Measurements from ENCODE around the gene DNAAF5. TPM values are rescaled to one million over a fixed set of nuclear protein-coding genes. Genes with fewer than 3 reads are reported as not detected.

DNAAF5 gene
- total RNA-seq, 2 experiments from 2014 or later: 26.8 to 29.5 TPM

DNA sequence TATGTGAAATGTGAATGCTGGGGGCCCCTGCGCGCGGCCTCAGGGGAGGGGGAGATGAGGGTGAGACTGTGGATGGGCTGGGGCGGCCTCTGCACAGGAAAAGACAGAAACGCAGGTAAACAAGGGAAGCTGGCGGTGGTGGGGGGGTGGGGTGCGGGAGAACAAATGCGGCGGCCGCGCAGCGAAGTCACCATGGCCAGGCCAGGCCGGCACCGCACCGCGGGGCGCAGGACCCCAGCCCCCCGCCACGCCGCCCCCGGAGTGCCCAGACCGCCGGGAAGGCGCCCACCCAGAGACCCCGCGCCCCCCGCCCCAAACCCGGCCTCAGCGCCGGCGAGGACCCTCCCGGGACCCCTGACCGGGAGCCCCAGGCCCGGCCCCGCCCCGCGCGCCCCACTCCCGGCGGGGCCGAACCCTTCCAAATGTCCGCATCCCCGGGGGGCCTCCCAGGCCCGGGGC, 14.5 kb upstream of the DNAAF5 start:
- Mint-ChIP-seq H3K27me3 (peaks cover 1% of the 10 kb centered on the region), H3K27ac (no peak overlapping the region), H3K9me3 (no peaks in the 10 kb centered on the region), H3K4me3 (no peak overlapping the region), H3K36me3 (peaks cover 6% of the 10 kb centered on the region), H3K4me1 (ENCODE audit: low read depth) (peaks cover 5% of the 10 kb centered on the region)
- intact Hi-C loops (cut with micrococcal nuclease): no loop called here
- ChIA-PET CTCF (no interaction called here), POLR2A (no interaction called here)
- no peak for DNase-seq

GRCh38 chr7:712381-713138, 13.9 kb upstream of the DNAAF5 start:
- CTCF ChIA-PET: no interaction called here
- Mint-ChIP-seq H3K27ac (no peak overlapping the region), H3K36me3 (peaks cover 6% of the 10 kb centered on the region), H3K9me3 (no peaks in the 10 kb centered on the region), H3K27me3 (peaks cover 1% of the 10 kb centered on the region), H3K4me3 (peak overlapping the region; percentile 48), H3K4me1 (ENCODE audit: low read depth) (peaks cover 5% of the 10 kb centered on the region)
- DNase-seq: no peak
- POLR2A ChIA-PET: no interaction called here
- intact Hi-C loops (cut with micrococcal nuclease): no loop called here

DNA sequence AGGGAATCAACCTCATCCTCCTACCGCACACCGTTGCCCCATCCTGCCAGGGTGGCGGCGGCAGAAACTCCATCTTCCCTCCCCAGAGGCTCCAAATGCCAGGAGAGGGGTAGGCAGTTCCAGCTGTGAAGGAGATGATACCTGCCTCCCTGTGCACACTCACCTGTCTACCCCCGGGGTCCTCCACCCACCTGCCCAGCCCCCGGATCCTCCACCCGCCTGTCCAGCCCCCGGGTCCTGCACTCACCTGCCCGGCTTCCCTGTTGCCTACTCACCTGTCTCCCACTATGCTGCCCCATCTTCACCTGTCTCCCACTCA, 13.4 kb upstream of the DNAAF5 start:
- no peak for DNase-seq
- Mint-ChIP-seq H3K4me3 (peak overlapping the region; percentile 48), H3K9me3 (no peaks in the 10 kb centered on the region), H3K27me3 (peaks cover 1% of the 10 kb centered on the region), H3K36me3 (peaks cover 6% of the 10 kb centered on the region), H3K4me1 (ENCODE audit: low read depth) (peaks cover 5% of the 10 kb centered on the region), H3K27ac (no peak overlapping the region)
- ChIA-PET POLR2A (no interaction called here), CTCF (no interaction called here)
- intact Hi-C loops (cut with micrococcal nuclease): no loop called here

- Mint-ChIP-seq H3K9me3 (no peaks in the 10 kb centered on the region), H3K36me3 (peaks cover 6% of the 10 kb centered on the region), H3K27ac (no peak overlapping the region), H3K4me1 (ENCODE audit: low read depth) (peaks cover 5% of the 10 kb centered on the region), H3K27me3 (peaks cover 1% of the 10 kb centered on the region), H3K4me3 (peak overlapping the region; percentile 21)
- ChIA-PET POLR2A (no interaction called here), CTCF (no interaction called here)
- DNase-seq: no peak
- intact Hi-C loops (cut with micrococcal nuclease): no loop called here
Observed at GRCh38 chr7:713488-714230, 12.8 kb upstream of the DNAAF5 start.

DNA sequence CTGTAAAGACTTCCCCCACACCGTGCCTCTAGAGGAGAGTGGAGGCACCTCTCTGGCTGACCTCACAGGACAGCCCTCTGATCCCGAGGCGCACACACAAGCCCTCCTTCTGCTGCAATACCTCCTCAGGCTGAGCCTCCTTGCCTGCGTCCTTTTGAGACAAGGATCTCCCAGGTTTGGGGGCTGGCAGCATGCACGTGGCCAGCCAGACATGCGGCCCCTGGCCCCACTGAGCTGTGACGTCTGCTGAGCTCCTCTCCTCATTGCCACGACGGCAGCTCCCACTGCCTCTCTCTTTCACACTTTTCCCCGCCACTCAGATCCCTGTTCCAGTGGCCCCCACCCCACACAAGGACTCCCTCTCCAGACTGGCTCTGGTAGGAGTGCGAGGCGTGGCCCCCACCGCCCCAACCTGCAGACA, 12.2 kb upstream of the DNAAF5 start:
- intact Hi-C loops (cut with micrococcal nuclease): no loop called here
- POLR2A ChIA-PET: no interaction called here
- Mint-ChIP-seq H3K27me3 (peaks cover 1% of the 10 kb centered on the region), H3K27ac (no peak overlapping the region), H3K9me3 (no peaks in the 10 kb centered on the region), H3K4me3 (no peak overlapping the region), H3K36me3 (peaks cover 6% of the 10 kb centered on the region), H3K4me1 (ENCODE audit: low read depth) (peaks cover 5% of the 10 kb centered on the region)
- CTCF ChIA-PET: no interaction called here
- DNase-seq: no peak

- ChIA-PET POLR2A (no interaction called here), CTCF (no interaction called here)
- Mint-ChIP-seq H3K27me3 (peaks cover 1% of the 10 kb centered on the region), H3K27ac (no peak overlapping the region), H3K9me3 (no peaks in the 10 kb centered on the region), H3K36me3 (no peaks in the 10 kb centered on the region), H3K4me3 (no peak overlapping the region), H3K4me1 (ENCODE audit: low read depth) (peaks cover 5% of the 10 kb centered on the region)
- DNase-seq: no peak
- intact Hi-C loops (cut with micrococcal nuclease): no loop called here
Observed at GRCh38 chr7:716222-716621, 10.3 kb upstream of the DNAAF5 start.

DNA sequence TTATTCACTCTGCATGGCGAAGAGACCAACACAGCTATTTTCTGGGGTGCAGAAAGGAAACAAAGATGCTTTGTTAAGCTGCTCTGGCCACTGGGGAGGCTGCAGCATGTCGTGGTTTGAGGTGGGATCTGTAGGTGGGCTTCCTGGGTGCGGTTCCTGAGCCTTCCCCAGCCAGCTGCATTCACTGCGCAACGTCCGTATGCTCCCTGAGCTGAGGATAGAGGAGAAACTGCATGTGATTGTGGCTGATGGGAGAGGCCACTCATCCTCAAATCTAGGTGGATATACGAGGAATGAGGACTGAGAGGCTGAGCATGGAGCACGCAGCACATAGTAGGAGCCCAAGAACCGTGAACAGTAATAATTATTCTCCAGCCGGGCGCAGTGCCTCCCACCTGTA, 9.9 kb upstream of the DNAAF5 start:
- ChIA-PET CTCF (no interaction called here), POLR2A (no interaction called here)
- DNase-seq: no peak
- no peaks in the 10 kb centered on the region for H3K27me3 Mint-ChIP-seq
- H3K9me3 Mint-ChIP-seq: peaks cover under 1% of the 10 kb centered on the region
- H3K4me3 Mint-ChIP-seq: no peak overlapping the region
- peaks cover 5% of the 10 kb centered on the region for H3K4me1 Mint-ChIP-seq (ENCODE audit: low read depth)
- H3K27ac Mint-ChIP-seq: no peak overlapping the region
- intact Hi-C loops (cut with micrococcal nuclease): no loop called here
- H3K36me3 Mint-ChIP-seq: peaks cover 2% of the 10 kb centered on the region

DNA sequence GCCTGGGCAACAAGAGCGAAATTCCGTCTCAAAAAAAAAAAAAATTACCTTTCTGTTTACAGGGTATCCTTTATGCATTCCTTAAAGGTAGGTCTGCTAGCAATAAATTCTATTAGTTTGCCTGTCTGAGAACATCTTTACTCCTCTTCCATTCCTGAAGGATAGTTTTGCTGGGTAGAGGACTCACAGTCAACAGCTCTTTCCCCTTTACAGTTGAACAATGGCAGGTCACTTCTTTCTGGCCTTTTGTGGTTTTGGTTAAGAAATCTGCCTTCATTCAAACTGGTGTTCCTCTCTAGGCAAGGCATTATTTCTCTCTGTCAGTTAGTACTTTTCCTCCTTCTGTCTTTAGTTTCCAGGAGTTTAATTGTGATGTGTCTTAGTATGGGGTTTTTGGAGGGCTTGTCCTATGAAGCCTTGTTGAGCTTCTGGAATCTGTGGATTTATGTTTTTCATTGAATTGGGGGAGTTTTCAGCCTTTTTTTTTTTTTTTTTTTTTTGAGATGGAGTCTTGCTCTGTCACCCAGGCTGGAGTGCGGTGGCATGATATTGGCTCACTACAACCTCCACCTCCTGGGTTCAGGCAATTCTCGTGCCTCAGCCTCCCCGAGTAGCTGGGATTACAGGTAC, 4.8 kb upstream of the DNAAF5 start:
- Mint-ChIP-seq H3K9me3 (peaks cover 4% of the 10 kb centered on the region), H3K27me3 (no peaks in the 10 kb centered on the region), H3K4me3 (no peak overlapping the region), H3K27ac (no peak overlapping the region), H3K36me3 (peaks cover 26% of the 10 kb centered on the region), H3K4me1 (ENCODE audit: low read depth) (peaks cover 11% of the 10 kb centered on the region)
- DNase-seq: no peak
- CTCF ChIA-PET: no interaction called here
- intact Hi-C loops (cut with micrococcal nuclease): no loop called here
- POLR2A ChIA-PET: no interaction called here

- intact Hi-C loops (cut with micrococcal nuclease): no loop called here
- H3K27me3 Mint-ChIP-seq: no peaks in the 10 kb centered on the region
- peaks cover 4% of the 10 kb centered on the region for H3K9me3 Mint-ChIP-seq
- CTCF ChIA-PET: no interaction called here
- DNase-seq: no peak
- peaks cover 20% of the 10 kb centered on the region for H3K4me1 Mint-ChIP-seq (ENCODE audit: low read depth)
- no peak overlapping the region for H3K27ac Mint-ChIP-seq
- POLR2A ChIA-PET: no interaction called here
- H3K36me3 Mint-ChIP-seq: peaks cover 26% of the 10 kb centered on the region
- no peak overlapping the region for H3K4me3 Mint-ChIP-seq
Observed at GRCh38 chr7:723541-723940, 3.0 kb upstream of the DNAAF5 start.

- no peak for DNase-seq
- H3K9me3 Mint-ChIP-seq: peaks cover 4% of the 10 kb centered on the region
- no peak overlapping the region for H3K27ac Mint-ChIP-seq
- ChIA-PET POLR2A (no interaction called here), CTCF (no interaction called here)
- H3K36me3 Mint-ChIP-seq: peaks cover 26% of the 10 kb centered on the region
- intact Hi-C loops (cut with micrococcal nuclease): no loop called here
- no peak overlapping the region for H3K4me3 Mint-ChIP-seq
- H3K4me1 Mint-ChIP-seq (ENCODE audit: low read depth): peaks cover 25% of the 10 kb centered on the region
- no peaks in the 10 kb centered on the region for H3K27me3 Mint-ChIP-seq
Observed at GRCh38 chr7:724298-724697, 2.2 kb upstream of the DNAAF5 start.

DNA sequence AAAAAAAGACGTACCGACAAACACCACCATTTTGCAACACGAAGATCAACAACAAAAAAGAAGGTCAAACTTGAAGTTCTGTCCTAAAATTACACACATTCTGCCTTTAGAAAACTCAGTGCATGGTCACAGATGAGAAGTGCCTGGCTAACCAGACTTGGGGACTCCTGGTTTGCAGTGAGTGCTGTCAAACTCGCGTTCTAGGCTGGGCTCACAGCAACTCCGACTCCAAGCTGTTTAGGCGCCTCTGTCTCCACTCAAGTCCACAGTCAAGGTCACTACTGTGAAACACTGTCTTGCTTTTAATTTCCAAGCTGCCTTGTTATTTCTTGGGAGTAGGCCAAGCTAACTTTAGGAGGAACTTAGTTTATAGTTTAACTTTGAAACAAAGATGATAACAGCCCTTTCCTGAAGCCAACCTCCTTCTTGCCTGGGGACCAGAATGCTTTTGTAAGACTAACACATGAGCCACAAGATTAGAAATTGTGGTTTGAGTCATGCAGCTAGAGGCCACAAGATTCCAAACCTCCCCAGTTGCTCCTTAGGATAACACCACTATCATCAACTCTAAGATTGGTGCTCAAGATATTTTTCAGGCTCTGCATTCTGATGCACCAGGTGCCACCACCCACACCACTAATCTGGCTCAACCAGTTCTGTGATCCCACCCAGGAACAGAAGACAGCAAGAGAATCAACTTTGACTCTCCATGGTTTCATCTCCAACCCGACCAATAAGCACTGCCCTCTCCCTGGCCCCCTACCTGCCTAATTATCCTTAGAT, 1.1 kb upstream of the DNAAF5 start:
- H3K4me1 Mint-ChIP-seq (ENCODE audit: low read depth): peaks cover 27% of the 10 kb centered on the region
- DNase-seq: no peak
- H3K36me3 Mint-ChIP-seq: peaks cover 32% of the 10 kb centered on the region
- intact Hi-C loops (cut with micrococcal nuclease): loop anchor here (1.0 to 5.0 kb wide), 3 partner anchors 124 to 203 kb away; no protein-coding TSS in a partner anchor
- H3K27me3 Mint-ChIP-seq: no peaks in the 10 kb centered on the region
- H3K4me3 Mint-ChIP-seq: peak overlapping the region; percentile 79
- ChIA-PET POLR2A (interaction anchor here (1.1 kb wide), 1 partner anchor 121 kb away, joined by 4 read pairs; no protein-coding TSS in a partner anchor), CTCF (no interaction called here)
- H3K27ac Mint-ChIP-seq: peak overlapping the region; percentile 71
- H3K9me3 Mint-ChIP-seq: peaks cover 4% of the 10 kb centered on the region

DNA sequence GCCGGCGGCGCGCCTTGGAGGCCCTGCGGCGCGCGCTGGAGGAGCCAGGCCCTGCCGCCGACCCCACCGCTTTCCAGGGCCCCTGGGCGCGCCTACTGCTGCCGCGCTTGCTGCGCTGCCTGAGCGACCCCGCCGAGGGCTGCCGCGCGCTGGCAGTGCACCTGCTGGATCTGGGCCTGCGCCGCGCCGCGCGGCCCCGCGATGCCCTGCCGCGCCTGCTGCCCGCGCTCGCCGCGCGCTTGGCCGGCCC, 280 bp downstream of the DNAAF5 start:
- Mint-ChIP-seq H3K4me3 (no peak overlapping the region), H3K27me3 (no peaks in the 10 kb centered on the region), H3K36me3 (peaks cover 35% of the 10 kb centered on the region), H3K9me3 (peaks cover 1% of the 10 kb centered on the region), H3K4me1 (ENCODE audit: low read depth) (peaks cover 27% of the 10 kb centered on the region), H3K27ac (no peak overlapping the region)
- DNase-seq: no peak
- intact Hi-C loops (cut with micrococcal nuclease): loop anchor here (1.0 to 5.0 kb wide), 3 partner anchors 125 to 204 kb away; no protein-coding TSS in a partner anchor
- POLR2A ChIA-PET: interaction anchor here (0.9 kb wide), 1 partner anchor 124 kb away, joined by 3 read pairs; no protein-coding TSS in a partner anchor
- CTCF ChIA-PET: interaction anchor here (0.5 to 1.3 kb wide), 3 partner anchors 146 to 393 kb away, joined by 3 to 4 read pairs (median 4); no protein-coding TSS in a partner anchor

Data from activated CD4-positive, alpha-beta memory T cell treated with anti-CD3 and anti-CD28 coated beads for 36 hours (primary cell).